Heart right ventricle (tissue), 16 donors: Measurements from ENCODE around the gene KLF13. TPM values are rescaled to one million over a fixed set of nuclear protein-coding genes. Genes with fewer than 3 reads are reported as not detected.

Experiments
- ATAC-seq, 8 donors: fragments of 200-7000 bp; cut with Tn5 transposase; one replicate each; pipeline ENCODE4 v1.9.1; 2020; ENCODE audit warnings: mild to moderate bottlenecking in 8 of 8, moderate library complexity in 8 of 8, moderate number of reproducible peaks in 1 of 8
- DNase-seq, 2 donors: peaks; one replicate each; pipeline ENCODE4 v3.0.0-alpha.2; 2020
- H3K27ac ChIP-seq, 10 donors: fragments of 200-600 bp; sonication (generic) in 2 of 10; one replicate each; pipeline versions ENCODE4 v1.5.0 to v1.8.0; 2020 to 2022; ENCODE audit warnings: mild to moderate bottlenecking in 3 of 10
- H3K27me3 ChIP-seq, 7 donors: fragments of 200-600 bp; one replicate each; pipeline ENCODE4 v1.8.0; 2021 to 2022; ENCODE audit warnings: mild to moderate bottlenecking in 2 of 7
- H3K36me3 ChIP-seq, 9 donors: fragments of 200-600 bp; sonication (generic) in 1 of 9; one replicate each; pipeline versions ENCODE4 v1.5.0 to v1.8.0; 2020 to 2022; ENCODE audit warnings: mild to moderate bottlenecking in 2 of 9
- H3K4me1 ChIP-seq, 9 donors: fragments of 200-600 bp; sonication (generic) in 1 of 9; one replicate each; pipeline versions ENCODE4 v1.5.0 to v1.8.0; 2020 to 2022; ENCODE audit warnings: mild to moderate bottlenecking in 4 of 9
- H3K4me3 ChIP-seq, 10 donors: fragments of 200-600 bp; sonication (generic) in 2 of 10; one replicate each; pipeline versions ENCODE4 v1.5.0 to v1.8.0; 2020 to 2022; ENCODE audit warnings: mild to moderate bottlenecking in 7 of 10, moderate library complexity in 2 of 10
- H3K9me3 ChIP-seq, 11 donors: fragments of 200-600 bp in 10 of 11; sonication (generic) in 2 of 11; one replicate each; pipeline versions ENCODE4 v1.5.0 to v1.8.0; 2013 to 2022; ENCODE audit warnings: mild to moderate bottlenecking in 2 of 11, control low read depth in 1 of 11, moderate library complexity in 1 of 11
- CTCF ChIP-seq, 9 donors: fragments of 200-600 bp; sonication (generic) in 2 of 9; IDR thresholded peaks; one replicate each; pipeline versions ENCODE4 v1.5.0 to v1.8.0; 2021 to 2022; ENCODE audit warnings: antibody characterized with exemption in 9 of 9, mild to moderate bottlenecking in 5 of 9, moderate library complexity in 1 of 9
- WGBS, 2 donors: extraction: QIAGEN DNeasy Blood & Tissue Kit; methylation state at CpG; one replicate each; pipeline ENCODE4 v1.1.7; 2013; ENCODE audit warnings: inconsistent platforms in 1 of 2; 5-methylcytosine and 5-hydroxymethylcytosine counted together
- intact Hi-C, 10 donors: fragments of 100-400 bp; cut with DNase I; formaldehyde crosslinking; loops; one replicate each; pipeline versions ENCODE4 v1.11.1 to v1.14.2; 2022
- polyA plus RNA-seq, 2 donors: library from polyadenylated mRNA; stranded (reverse); fragments of 200-250 nt; gene quantifications; one replicate each; pipeline ENCODE4 v1.2.3, GENCODE V29; 2013
- total RNA-seq, 10 donors: library from RNA; stranded (reverse); fragmentation: NEBNext Ultra II Directional in 3 of 10; extraction: Animal tissue kit (Norgen Biotek cat#: 25700) in 3 of 10; gene quantifications; one replicate each; pipeline versions ENCODE4 v1.2.1 to v1.2.4, GENCODE V29; 2021 to 2023
- donor health status: Arrhythmogenic right ventricular cardiomyopathy.
- donor health status: ischemic (EF 13 %, LVEDD 7.1; RV severe dilation, severe dysfunction).
- donor health status: healthy with polysubstance abuse.
- donor health status: DM: no; HTN: yes; CAD: no.
- donor health status: DM: no; HTN: no; CAD: no.
- donor health status: ischemic (EF 25% LVEDD 6.9; RV normal size, moderate dysfunction).
- donor health status: ischemic (EF 25% LVEDD 5.7; RV mildly dilated, moderate dysfunction).
- donor health status: healthy.
- donor health status: DM: yes; HTN: yes; CAD: no.
- donor health status: Ischemic cardiomyopathy.
- donor health status: ischemic (EF 35%, LVEDD 5.7; RV mildly dilated, moderate dysfunction).
- donor health status: nonischemic (EF 11% LVEDD 7.7; RV severe dilation, severe dysfunction).
- donor health status: DM: yes; HTN: yes; CAD: no.
- donor health status: PGD.
- donor health status: ischemic (EF 29% LVEDD 5.4; RV normal size, mild dysfunction).
- donor health status: nonischemic (EF 23%, LVEDD 6.1; RV moderate dilation, normal function).

KLF13 gene
- total and polyA plus RNA-seq, 12 donors: 28.4 to 101 (median 45.0) TPM

GRCh38 chr15:31376511-31376910 is 49.9 kb downstream of the KLF13 start:
- Histone ChIP-seq H3K36me3 (peaks cover 0 to 95% (median 18%) of the 10 kb centered on the region in 9 donors), H3K27ac (peak overlapping the region in 1 of 10 donors; percentile 21), H3K4me3 (no peak overlapping the region), H3K9me3 (peaks cover 0 to 7% (median 0%) of the 10 kb centered on the region in 11 donors), H3K4me1 (peaks cover 23 to 93% (median 78%) of the 10 kb centered on the region in 9 donors), H3K27me3 (no peaks in the 10 kb centered on the region)
- no peak for TF ChIP-seq CTCF (IDR thresholded peaks at IDR 0.05)
- DNase-seq (no peak), ATAC-seq (no peak)
- 87 to 91% methylated on average over 11 of the region's 11 CpGs for WGBS, 2 donors
- intact Hi-C loops: no loop called here

GRCh38 chr15:31377030-31377429 is 50.4 kb downstream of the KLF13 start:
- Histone ChIP-seq H3K27me3 (no peaks in the 10 kb centered on the region), H3K4me3 (no peak overlapping the region), H3K9me3 (peaks cover 0 to 7% (median 0%) of the 10 kb centered on the region in 11 donors), H3K4me1 (peaks cover 21 to 93% (median 77%) of the 10 kb centered on the region in 9 donors), H3K27ac (peak overlapping the region in 2 of 10 donors; percentile 13 to 18), H3K36me3 (peaks cover 0 to 96% (median 15%) of the 10 kb centered on the region in 9 donors)
- DNase-seq: peak in 1 of 2 donors; percentile 8
- WGBS, 2 donors: 61 to 73% methylated on average over 9 of the region's 9 CpGs
- intact Hi-C loops: no loop called here
- TF ChIP-seq CTCF (IDR thresholded peaks at IDR 0.05): no peak
- no peak for ATAC-seq

GRCh38 chr15:31378363-31378903 is 51.8 kb downstream of the KLF13 start:
- no peak for TF ChIP-seq CTCF (IDR thresholded peaks at IDR 0.05)
- WGBS, 2 donors: 79 to 86% methylated on average over 14 of the region's 14 CpGs
- no peak for DNase-seq
- intact Hi-C loops: no loop called here
- H3K4me3 ChIP-seq: no peak overlapping the region
- peak in 1 of 8 donors; percentile 12 for ATAC-seq
- peaks cover 0 to 7% (median 0%) of the 10 kb centered on the region in 11 donors for H3K9me3 ChIP-seq
- no peaks in the 10 kb centered on the region for H3K27me3 ChIP-seq
- H3K4me1 ChIP-seq: peaks cover 11 to 88% (median 71%) of the 10 kb centered on the region in 9 donors
- peaks cover 0 to 84% (median 10%) of the 10 kb centered on the region in 9 donors for H3K36me3 ChIP-seq
- H3K27ac ChIP-seq: peak overlapping the region in 8 of 10 donors; percentile 0 to 72 (median 58)

GRCh38 chr15:31379042-31379441 is 52.4 kb downstream of the KLF13 start:
- intact Hi-C loops: no loop called here
- H3K4me1 ChIP-seq: peaks cover 9 to 82% (median 64%) of the 10 kb centered on the region in 9 donors

More at GRCh38 chr15:31379042-31379441, 52.4 kb downstream of the KLF13 start:
- TF ChIP-seq CTCF (IDR thresholded peaks at IDR 0.05): no peak
- Histone ChIP-seq H3K27me3 (no peaks in the 10 kb centered on the region), H3K4me3 (no peak overlapping the region), H3K9me3 (peaks cover 0 to 7% (median 0%) of the 10 kb centered on the region in 11 donors), H3K36me3 (peaks cover 0 to 78% (median 10%) of the 10 kb centered on the region in 9 donors), H3K27ac (peak overlapping the region in 9 of 10 donors; percentile 0 to 72 (median 56))
- 49 to 56% methylated on average over 6 of the region's 6 CpGs for WGBS, 2 donors
- peak in 4 of 8 donors; percentile 26 to 50 (median 42) for ATAC-seq
- DNase-seq: no peak
